Osteoblast (primary cell): ENCODE measurements around the gene SARDH. TPM values are rescaled to one million over a fixed set of nuclear protein-coding genes. Genes with fewer than 3 reads are reported as not detected.

Source experiments
- DNase-seq: peaks from one replicate; pipeline ENCODE4 v3.0.0; 2011; ENCODE audit warnings: low spot score, mixed read lengths; ENCODE audit not compliant: insufficient read length; ENCODE audit errors: missing footprints
- H2AFZ ChIP-seq: 2 replicates; pipeline ENCODE4 v1.6.0; 2011; ENCODE audit warnings: mild to moderate bottlenecking, low read length
- H3K27ac ChIP-seq: 2 replicates; pipeline ENCODE4 v1.5.1; 2011; ENCODE audit warnings: mild to moderate bottlenecking, low read depth, low read length, moderate library complexity
- H3K27me3 ChIP-seq: 2 replicates; pipeline ENCODE4 v1.6.0; 2012; ENCODE audit warnings: mild to moderate bottlenecking, control low read depth, inconsistent platforms, low read length, moderate library complexity; ENCODE audit not compliant: insufficient read depth
- H3K36me3 ChIP-seq: 2 replicates; pipeline ENCODE4 v1.5.1; 2011; ENCODE audit warnings: mild to moderate bottlenecking, low read length, control low read depth, moderate library complexity; ENCODE audit not compliant: insufficient read depth
- H3K4me1 ChIP-seq: 2 replicates; pipeline ENCODE4 v1.5.1; 2011; ENCODE audit warnings: mild to moderate bottlenecking, low read length, control low read depth, moderate library complexity; ENCODE audit not compliant: insufficient read depth
- H3K4me2 ChIP-seq: 2 replicates; pipeline ENCODE4 v1.6.0; 2011; ENCODE audit warnings: mild to moderate bottlenecking, low read length; ENCODE audit not compliant: insufficient read depth
- H3K4me3 ChIP-seq: fragments of 200-600 bp; sonication (generic); 3 replicates; pipeline ENCODE4 v1.5.1; 2012; ENCODE audit warnings: mild to moderate bottlenecking, low read length, inconsistent platforms; ENCODE audit not compliant: insufficient read depth
- H3K79me2 ChIP-seq: 2 replicates; pipeline ENCODE4 v1.6.0; 2012; ENCODE audit warnings: mild to moderate bottlenecking, low read length, control low read depth, inconsistent platforms; ENCODE audit not compliant: insufficient read depth
- H3K9me3 ChIP-seq: 2 replicates; pipeline ENCODE4 v1.5.1; 2011; ENCODE audit warnings: low read depth, low read length, control low read depth
- H4K20me1 ChIP-seq: 2 replicates; pipeline ENCODE4 v1.6.0; 2012; ENCODE audit warnings: mild to moderate bottlenecking, low read length, control low read depth; ENCODE audit not compliant: insufficient read depth
- total RNA-seq: library from RNA; depleted of rRNA; stranded (reverse); fragments of >200 nt; gene quantifications from 2 replicates; pipeline ENCODE4 v1.2.3, GENCODE V29; 2012
- TF ChIP-seq, protein P1 (sequence below): IDR thresholded peaks from 2 replicates; pipeline ENCODE4 v1.5.1; 2011; ENCODE audit warnings: mild to moderate bottlenecking, low read depth, low read length, moderate library complexity; ENCODE audit errors: extremely low read depth

The SARDH gene
- total RNA-seq, 1 donor: 5.4 TPM

DNA sequence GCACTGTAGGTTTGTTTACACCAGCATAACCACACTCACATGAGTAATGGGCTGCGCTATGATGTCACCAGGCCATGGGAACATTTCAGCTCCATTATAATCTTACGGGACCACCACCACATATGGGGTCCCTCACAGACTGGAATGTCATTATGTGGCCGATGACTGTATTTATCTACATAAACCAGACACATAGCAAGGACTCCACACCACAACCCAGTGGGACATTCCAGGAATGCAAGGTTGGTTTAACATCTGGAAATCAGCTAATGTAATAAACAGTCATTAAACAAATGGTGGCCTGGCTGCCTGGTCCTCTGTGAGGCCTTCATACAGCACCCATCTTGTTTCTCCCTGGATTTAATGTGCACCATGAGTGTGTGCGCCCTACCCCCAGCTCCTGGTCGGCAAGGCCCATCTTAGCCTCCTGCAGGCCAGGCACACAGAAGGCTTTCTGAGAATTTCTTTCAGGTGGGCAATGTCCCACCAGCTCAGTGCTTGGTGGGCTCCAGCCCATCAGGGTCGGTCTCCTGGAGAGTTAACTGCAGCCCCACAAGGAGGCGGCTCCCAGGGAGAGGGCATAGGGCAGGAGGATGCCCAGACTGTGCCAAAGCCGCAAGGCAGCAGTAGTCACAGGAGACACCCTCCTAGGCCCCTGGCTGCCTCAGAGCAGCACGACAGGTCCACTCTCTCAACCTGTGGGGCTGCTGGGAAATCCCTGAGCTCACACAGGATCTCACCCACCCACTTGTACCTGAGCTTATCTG is 35.9 kb upstream of the SARDH start:
- H3K4me2 ChIP-seq: no peak overlapping the region
- H3K4me1 ChIP-seq: no peaks in the 10 kb centered on the region
- no peak overlapping the region for H2AFZ ChIP-seq
- H3K36me3 ChIP-seq: peaks cover 39% of the 10 kb centered on the region
- no peaks in the 10 kb centered on the region for H3K27me3 ChIP-seq
- no peaks in the 10 kb centered on the region for H3K9me3 ChIP-seq
- no peaks in the 10 kb centered on the region for H4K20me1 ChIP-seq
- TF ChIP-seq, protein P1, sequence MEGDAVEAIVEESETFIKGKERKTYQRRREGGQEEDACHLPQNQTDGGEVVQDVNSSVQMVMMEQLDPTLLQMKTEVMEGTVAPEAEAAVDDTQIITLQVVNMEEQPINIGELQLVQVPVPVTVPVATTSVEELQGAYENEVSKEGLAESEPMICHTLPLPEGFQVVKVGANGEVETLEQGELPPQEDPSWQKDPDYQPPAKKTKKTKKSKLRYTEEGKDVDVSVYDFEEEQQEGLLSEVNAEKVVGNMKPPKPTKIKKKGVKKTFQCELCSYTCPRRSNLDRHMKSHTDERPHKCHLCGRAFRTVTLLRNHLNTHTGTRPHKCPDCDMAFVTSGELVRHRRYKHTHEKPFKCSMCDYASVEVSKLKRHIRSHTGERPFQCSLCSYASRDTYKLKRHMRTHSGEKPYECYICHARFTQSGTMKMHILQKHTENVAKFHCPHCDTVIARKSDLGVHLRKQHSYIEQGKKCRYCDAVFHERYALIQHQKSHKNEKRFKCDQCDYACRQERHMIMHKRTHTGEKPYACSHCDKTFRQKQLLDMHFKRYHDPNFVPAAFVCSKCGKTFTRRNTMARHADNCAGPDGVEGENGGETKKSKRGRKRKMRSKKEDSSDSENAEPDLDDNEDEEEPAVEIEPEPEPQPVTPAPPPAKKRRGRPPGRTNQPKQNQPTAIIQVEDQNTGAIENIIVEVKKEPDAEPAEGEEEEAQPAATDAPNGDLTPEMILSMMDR: no peak
- DNase-seq: peak; percentile 64
- no peak overlapping the region for H3K4me3 ChIP-seq
- H3K79me2 ChIP-seq: no peaks in the 10 kb centered on the region
- no peak overlapping the region for H3K27ac ChIP-seq

DNA sequence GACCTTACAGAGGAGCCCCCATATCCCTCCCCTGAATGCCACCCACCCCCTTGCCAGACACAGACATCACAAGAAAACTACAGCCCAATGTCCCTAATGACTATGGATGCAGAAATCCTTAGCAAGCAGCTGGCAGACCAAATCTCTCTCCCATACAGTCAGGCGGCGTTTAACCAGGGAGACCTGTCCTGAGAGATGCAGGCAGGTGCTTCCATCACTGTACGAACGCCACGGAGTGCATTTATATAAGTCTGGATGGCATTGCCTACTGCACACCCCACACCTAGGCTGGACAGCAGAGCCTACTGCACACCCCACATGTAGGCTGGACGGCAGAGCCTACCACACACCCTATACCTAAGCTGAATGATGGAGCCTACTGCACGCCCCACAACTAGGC is 34.4 kb upstream of the SARDH start:
- Histone ChIP-seq H3K36me3 (peaks cover 48% of the 10 kb centered on the region), H3K27me3 (no peaks in the 10 kb centered on the region), H3K9me3 (peaks cover 4% of the 10 kb centered on the region), H3K4me1 (no peaks in the 10 kb centered on the region), H3K4me3 (no peak overlapping the region), H3K79me2 (no peaks in the 10 kb centered on the region), H3K27ac (no peak overlapping the region), H3K4me2 (no peak overlapping the region), H2AFZ (no peak overlapping the region), H4K20me1 (no peaks in the 10 kb centered on the region)
- TF ChIP-seq, protein P1: no peak
- DNase-seq: no peak

DNA sequence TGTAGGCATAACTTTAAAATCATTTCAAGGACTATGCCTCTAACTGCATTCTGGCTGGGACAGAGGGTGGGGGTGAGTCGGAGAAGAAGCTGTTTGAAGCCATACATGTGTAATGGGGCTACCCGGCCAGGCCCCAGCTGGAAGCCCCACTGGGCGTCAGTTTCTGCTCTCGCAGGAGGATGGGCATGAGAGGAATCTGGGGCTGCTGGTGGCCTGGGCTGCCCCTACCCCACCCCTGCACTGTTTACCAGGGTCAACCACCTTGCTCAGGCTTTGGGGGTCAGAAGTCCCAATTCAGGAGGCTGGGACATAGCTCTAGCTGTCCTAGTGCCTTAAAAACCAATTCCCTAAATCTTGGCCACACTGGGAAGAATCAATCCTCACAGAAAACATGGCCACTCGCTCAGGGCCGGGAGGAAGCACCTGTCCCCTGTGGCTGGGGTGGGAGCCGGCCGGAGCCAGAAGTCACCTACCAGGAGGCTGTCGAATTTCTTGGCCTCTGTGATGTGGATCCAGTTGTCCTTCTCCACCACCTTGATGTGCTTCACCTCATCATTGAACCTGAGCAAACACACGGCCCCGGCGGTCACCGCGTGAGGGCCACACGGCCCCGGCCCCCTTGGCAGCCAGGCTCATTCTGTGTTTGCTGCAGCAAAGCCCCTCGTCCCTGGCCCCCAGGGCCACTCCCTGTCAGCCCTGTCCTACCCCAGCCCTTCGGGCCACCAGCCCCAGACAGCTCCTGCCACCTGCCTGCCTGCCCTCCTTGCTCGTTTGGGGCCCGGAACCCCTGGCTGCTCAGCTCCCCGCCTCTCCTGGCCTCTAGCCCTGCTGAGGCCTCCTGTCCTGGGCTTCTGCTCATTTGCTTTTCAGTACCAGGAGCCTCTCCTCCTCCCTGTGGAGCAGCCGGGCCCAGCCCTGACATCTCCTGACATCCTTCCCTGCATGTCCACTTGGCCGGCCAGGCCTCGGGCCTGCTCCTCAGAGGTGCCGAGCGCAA is 33.6 kb upstream of the SARDH start:
- Histone ChIP-seq H2AFZ (no peak overlapping the region), H3K4me3 (no peak overlapping the region), H3K36me3 (peaks cover 49% of the 10 kb centered on the region), H4K20me1 (no peaks in the 10 kb centered on the region), H3K9me3 (peaks cover 7% of the 10 kb centered on the region), H3K79me2 (no peaks in the 10 kb centered on the region), H3K27ac (no peak overlapping the region), H3K4me1 (no peaks in the 10 kb centered on the region), H3K4me2 (no peak overlapping the region), H3K27me3 (no peaks in the 10 kb centered on the region)
- TF ChIP-seq, protein P1: no peak
- DNase-seq: peak; percentile 81
